HepG2 (cell line): ENCODE data around the gene PCDHGB1. TPM values are rescaled to one million over a fixed set of nuclear protein-coding genes. Genes with fewer than 3 reads are reported as not detected.
A peak's percentile ranks its signal among the peaks of the same experiment; 100 is the strongest.

Experiments
- BORCS8-MEF2B ChIP-seq: sonication (generic); formaldehyde crosslinking; IDR thresholded peaks from 2 replicates; pipeline ENCODE4 v1.8.0; 2022; ENCODE audit warnings: mild to moderate bottlenecking, missing genetic modification reagents
- ELF3 ChIP-seq: IDR thresholded peaks from 2 replicates; pipeline ENCODE4 v1.6.1; 2016; ENCODE audit warnings: missing genetic modification reagents, missing compliant biosample characterization
- EZH2 ChIP-seq: conservative IDR thresholded peaks from 2 replicates; pipeline ENCODE4 v1.6.1; 2012; ENCODE audit warnings: mild to moderate bottlenecking, low read depth, low read length, moderate library complexity
- IKZF1 ChIP-seq: fragments of 450-650 bp; IDR thresholded peaks from 2 replicates; pipeline ENCODE4 v1.7.1; 2016
- MAFG ChIP-seq: sonication (generic); formaldehyde crosslinking; IDR thresholded peaks from 2 replicates; pipeline ENCODE4 v1.5.1; 2020; ENCODE audit warnings: mild to moderate bottlenecking, missing genetic modification reagents
- MEF2D ChIP-seq: sonication (generic); formaldehyde crosslinking; IDR thresholded peaks from 2 replicates; pipeline ENCODE4 v1.5.1; 2020; ENCODE audit warnings: mild to moderate bottlenecking, missing genetic modification reagents
- NBN ChIP-seq: fragments of 450-650 bp; conservative IDR thresholded peaks from 2 replicates; pipeline ENCODE4 v1.6.1; 2017
- NR2F1 ChIP-seq, 2 experiments: fragments of 450-650 bp in 1 of 2; formaldehyde crosslinking in 1 of 2; IDR thresholded peaks; 2 replicates each; pipeline versions ENCODE4 v1.5.0 to v1.6.1; 2016 to 2020; ENCODE audit warnings: mild to moderate bottlenecking in 1 of 2, missing compliant biosample characterization in 1 of 2, missing genetic modification reagents in 1 of 2, moderate library complexity in 1 of 2
- RFXANK ChIP-seq: IDR thresholded peaks from 2 replicates; pipeline ENCODE4 v1.6.1; 2016
- ZEB1 ChIP-seq: IDR thresholded peaks from 2 replicates; pipeline ENCODE4 v1.6.1; 2012; ENCODE audit warnings: mild to moderate bottlenecking, low read depth, inconsistent platforms; ENCODE audit not compliant: insufficient replicate concordance
- ZNF431 ChIP-seq: sonication (generic); formaldehyde crosslinking; IDR thresholded peaks from 2 replicates; pipeline ENCODE4 v1.9.0; 2022; ENCODE audit warnings: missing genetic modification reagents, low read depth, mild to moderate bottlenecking, borderline replicate concordance
- ZNF616 ChIP-seq: sonication (generic); formaldehyde crosslinking; IDR thresholded peaks from 2 replicates; pipeline ENCODE4 v1.5.0; 2020; ENCODE audit warnings: low read depth, mild to moderate bottlenecking, missing genetic modification reagents
- ZNF713 ChIP-seq: sonication (generic); formaldehyde crosslinking; IDR thresholded peaks from 2 replicates; pipeline ENCODE4 v1.4.0; 2020; ENCODE audit warnings: mild to moderate bottlenecking, missing genetic modification reagents
- ZNF766 ChIP-seq: sonication (generic); formaldehyde crosslinking; IDR thresholded peaks from 2 replicates; pipeline ENCODE4 v1.5.0; 2020; ENCODE audit warnings: missing genetic modification reagents, borderline replicate concordance
- ZSCAN29 ChIP-seq: sonication (generic); formaldehyde crosslinking; conservative IDR thresholded peaks from 2 replicates; pipeline ENCODE4 v1.4.0; 2020; ENCODE audit warnings: mild to moderate bottlenecking, missing genetic modification reagents
- polyA plus RNA-seq, 8 experiments: library from polyadenylated mRNA; depleted of rRNA in 3 of 8; stranded (reverse) in 7 of 8; unstranded in 1 of 8; fragments of >200 nt; fragmentation: Illumina TruSeq in 4 of 8; extraction: Trizol in 4 of 8; gene quantifications; 2 replicates each; pipeline versions ENCODE4 v1.2.1 to v1.2.3, GENCODE V29; 2011 to 2016; ENCODE audit warnings: low read depth in 4 of 8, missing spikeins in 1 of 8, mixed read lengths in 1 of 8; ENCODE audit not compliant: insufficient read depth in 1 of 8
- total RNA-seq, 5 experiments: library from RNA; depleted of rRNA; stranded (reverse); fragments of >200 nt; fragmentation: Illumina TruSeq; extraction: Trizol; gene quantifications; 2 replicates each; pipeline ENCODE4 v1.2.3, GENCODE V29; 2016; ENCODE audit warnings: low read depth in 1 of 5
- TF ChIP-seq, protein P1 (sequence below): IDR thresholded peaks from 2 replicates; pipeline ENCODE4 v1.6.1; 2016; ENCODE audit warnings: missing compliant biosample characterization, missing genetic modification reagents, borderline replicate concordance
- TF ChIP-seq, protein P2 (sequence below): sonication (generic); formaldehyde crosslinking; IDR thresholded peaks from 2 replicates; pipeline ENCODE4 v1.8.1; 2023; ENCODE audit warnings: missing genetic modification reagents, inconsistent platforms, borderline replicate concordance
- TF ChIP-seq, protein P3 (sequence below): sonication (generic); formaldehyde crosslinking; IDR thresholded peaks from 2 replicates; pipeline ENCODE4 v1.5.1; 2020; ENCODE audit warnings: mild to moderate bottlenecking, missing genetic modification reagents
- TF ChIP-seq, protein P4 (sequence below): sonication (generic); formaldehyde crosslinking; IDR thresholded peaks from 2 replicates; pipeline ENCODE4 v1.4.0; 2020; ENCODE audit warnings: missing genetic modification reagents
- TF ChIP-seq, protein P5 (sequence below): sonication (generic); formaldehyde crosslinking; IDR thresholded peaks from 2 replicates; pipeline ENCODE4 v1.5.0; 2020; ENCODE audit warnings: missing genetic modification reagents
- TF ChIP-seq, protein P6 (sequence below): IDR thresholded peaks from 2 replicates; pipeline ENCODE4 v1.6.1; 2016; ENCODE audit warnings: missing compliant biosample characterization, missing genetic modification reagents, borderline replicate concordance

The PCDHGB1 gene
- total and polyA plus RNA-seq, 2 of the 13 experiments (the other 11 are each of a cell fraction or from before 2014, with no cell fraction given): 1.0 to 2.6 TPM

DNA sequence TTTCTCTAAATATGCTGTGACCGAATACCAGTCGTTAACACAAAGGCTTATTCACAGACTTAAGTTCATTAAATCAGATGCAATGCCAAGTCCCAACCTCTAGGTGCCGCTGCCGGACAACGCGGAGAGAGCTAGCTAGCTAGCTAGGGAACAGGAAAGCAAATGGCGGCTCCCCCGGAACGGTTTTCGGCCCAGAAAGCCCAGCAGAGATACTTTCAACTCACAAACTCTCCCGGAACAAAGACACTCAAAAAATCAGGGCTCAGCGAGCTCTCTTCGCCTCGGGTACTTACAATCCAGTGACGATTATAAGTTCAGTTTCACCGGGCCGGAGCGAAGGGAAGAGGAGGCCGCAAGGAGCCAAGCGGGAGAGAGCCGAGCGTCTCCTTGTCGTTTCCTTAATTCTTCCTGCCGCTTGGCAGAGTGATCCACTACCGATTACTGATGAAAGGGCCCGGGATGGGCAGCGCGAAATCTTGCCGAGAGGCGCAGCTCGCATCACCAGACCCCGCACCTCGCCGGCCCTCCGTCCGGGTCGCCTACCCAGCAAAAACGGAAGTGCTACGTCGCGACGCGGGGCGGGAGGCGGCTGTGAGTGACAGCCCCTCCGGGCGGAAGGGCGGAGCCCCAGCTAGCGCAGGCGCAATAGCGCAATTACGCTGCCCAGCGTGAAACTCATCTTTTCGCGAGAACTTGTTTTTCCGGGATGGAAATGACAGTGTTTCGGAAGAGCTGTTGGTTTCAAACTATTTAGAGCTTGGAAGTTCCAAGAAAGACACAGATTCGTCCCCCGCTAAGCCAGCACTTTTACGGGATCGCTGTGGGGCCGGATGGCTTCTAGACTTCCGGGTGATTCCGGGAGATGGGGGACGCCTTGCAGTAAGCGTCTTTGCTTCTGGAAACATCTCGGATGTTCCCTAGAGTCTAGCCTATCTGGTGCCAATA, 29.4 kb upstream of the PCDHGB1 start, which contains the start of gene TAF7 (continued):
- TF ChIP-seq, protein P1, sequence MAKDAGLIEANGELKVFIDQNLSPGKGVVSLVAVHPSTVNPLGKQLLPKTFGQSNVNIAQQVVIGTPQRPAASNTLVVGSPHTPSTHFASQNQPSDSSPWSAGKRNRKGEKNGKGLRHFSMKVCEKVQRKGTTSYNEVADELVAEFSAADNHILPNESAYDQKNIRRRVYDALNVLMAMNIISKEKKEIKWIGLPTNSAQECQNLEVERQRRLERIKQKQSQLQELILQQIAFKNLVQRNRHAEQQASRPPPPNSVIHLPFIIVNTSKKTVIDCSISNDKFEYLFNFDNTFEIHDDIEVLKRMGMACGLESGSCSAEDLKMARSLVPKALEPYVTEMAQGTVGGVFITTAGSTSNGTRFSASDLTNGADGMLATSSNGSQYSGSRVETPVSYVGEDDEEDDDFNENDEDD: peak; percentile 67; the same call in 1 of the 2 replicates
- no peak for TF ChIP-seq MAFG (CRISPR knock-in tag)
- TF ChIP-seq, protein P2, sequence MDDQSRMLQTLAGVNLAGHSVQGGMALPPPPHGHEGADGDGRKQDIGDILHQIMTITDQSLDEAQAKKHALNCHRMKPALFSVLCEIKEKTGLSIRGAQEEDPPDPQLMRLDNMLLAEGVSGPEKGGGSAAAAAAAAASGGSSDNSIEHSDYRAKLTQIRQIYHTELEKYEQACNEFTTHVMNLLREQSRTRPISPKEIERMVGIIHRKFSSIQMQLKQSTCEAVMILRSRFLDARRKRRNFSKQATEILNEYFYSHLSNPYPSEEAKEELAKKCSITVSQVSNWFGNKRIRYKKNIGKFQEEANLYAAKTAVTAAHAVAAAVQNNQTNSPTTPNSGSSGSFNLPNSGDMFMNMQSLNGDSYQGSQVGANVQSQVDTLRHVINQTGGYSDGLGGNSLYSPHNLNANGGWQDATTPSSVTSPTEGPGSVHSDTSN (CRISPR knock-in tag): peak; percentile 88; the same call in 1 of the 2 replicates
- no peak for TF ChIP-seq ZEB1
- TF ChIP-seq ELF3 (CRISPR knock-in tag): no peak; the same call in none of the 2 replicates
- TF ChIP-seq ZNF431 (CRISPR knock-in tag): 0 out of 2 replicates have a peak, but pooled peaks have one; percentile 11
- no peak for TF ChIP-seq EZH2
- TF ChIP-seq, protein P3, sequence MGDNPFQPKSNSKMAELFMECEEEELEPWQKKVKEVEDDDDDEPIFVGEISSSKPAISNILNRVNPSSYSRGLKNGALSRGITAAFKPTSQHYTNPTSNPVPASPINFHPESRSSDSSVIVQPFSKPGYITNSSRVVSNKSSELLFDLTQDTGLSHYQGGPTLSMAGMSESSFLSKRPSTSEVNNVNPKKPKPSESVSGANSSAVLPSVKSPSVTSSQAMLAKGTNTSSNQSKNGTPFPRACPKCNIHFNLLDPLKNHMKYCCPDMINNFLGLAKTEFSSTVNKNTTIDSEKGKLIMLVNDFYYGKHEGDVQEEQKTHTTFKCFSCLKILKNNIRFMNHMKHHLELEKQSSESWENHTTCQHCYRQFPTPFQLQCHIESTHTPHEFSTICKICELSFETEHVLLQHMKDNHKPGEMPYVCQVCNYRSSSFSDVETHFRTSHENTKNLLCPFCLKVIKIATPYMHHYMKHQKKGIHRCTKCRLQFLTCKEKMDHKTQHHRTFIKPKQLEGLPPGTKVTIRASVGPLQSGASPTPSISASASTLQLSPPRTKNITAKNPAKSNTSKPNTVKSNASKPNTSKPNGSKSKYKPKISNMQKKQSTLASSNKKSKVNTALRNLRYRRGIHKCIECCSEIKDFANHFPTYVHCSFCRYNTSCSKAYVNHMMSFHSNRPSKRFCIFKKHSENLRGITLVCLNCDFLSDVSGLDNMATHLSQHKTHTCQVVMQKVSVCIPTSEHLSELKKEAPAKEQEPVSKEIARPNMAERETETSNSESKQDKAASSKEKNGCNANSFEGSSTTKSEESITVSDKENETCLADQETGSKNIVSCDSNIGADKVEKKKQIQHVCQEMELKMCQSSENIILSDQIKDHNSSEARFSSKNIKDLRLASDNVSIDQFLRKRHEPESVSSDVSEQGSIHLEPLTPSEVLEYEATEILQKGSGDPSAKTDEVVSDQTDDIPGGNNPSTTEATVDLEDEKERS (CRISPR knock-in tag): peak; percentile 98
- TF ChIP-seq, protein P4, sequence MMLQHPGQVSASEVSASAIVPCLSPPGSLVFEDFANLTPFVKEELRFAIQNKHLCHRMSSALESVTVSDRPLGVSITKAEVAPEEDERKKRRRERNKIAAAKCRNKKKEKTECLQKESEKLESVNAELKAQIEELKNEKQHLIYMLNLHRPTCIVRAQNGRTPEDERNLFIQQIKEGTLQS (CRISPR knock-in tag): no peak
- TF ChIP-seq MEF2D: peak; percentile 43; the same call in 1 of the 2 replicates
- no peak for TF ChIP-seq RFXANK
- TF ChIP-seq NR2F1 (CRISPR knock-in tag; IDR thresholded peaks at IDR 0.05): no peak
- TF ChIP-seq BORCS8-MEF2B: peak; percentile 88
- TF ChIP-seq, protein P5, sequence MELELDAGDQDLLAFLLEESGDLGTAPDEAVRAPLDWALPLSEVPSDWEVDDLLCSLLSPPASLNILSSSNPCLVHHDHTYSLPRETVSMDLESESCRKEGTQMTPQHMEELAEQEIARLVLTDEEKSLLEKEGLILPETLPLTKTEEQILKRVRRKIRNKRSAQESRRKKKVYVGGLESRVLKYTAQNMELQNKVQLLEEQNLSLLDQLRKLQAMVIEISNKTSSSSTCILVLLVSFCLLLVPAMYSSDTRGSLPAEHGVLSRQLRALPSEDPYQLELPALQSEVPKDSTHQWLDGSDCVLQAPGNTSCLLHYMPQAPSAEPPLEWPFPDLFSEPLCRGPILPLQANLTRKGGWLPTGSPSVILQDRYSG: no peak
- no peak for TF ChIP-seq NBN
- TF ChIP-seq ZNF766: no peak; the same call in 1 of the 2 replicates
- TF ChIP-seq, protein P6, sequence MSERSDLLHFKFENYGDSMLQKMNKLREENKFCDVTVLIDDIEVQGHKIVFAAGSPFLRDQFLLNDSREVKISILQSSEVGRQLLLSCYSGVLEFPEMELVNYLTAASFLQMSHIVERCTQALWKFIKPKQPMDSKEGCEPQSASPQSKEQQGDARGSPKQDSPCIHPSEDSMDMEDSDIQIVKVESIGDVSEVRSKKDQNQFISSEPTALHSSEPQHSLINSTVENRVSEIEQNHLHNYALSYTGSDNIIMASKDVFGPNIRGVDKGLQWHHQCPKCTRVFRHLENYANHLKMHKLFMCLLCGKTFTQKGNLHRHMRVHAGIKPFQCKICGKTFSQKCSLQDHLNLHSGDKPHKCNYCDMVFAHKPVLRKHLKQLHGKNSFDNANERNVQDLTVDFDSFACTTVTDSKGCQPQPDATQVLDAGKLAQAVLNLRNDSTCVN (CRISPR knock-in tag): peak; percentile 51; the same call in 1 of the 2 replicates
- TF ChIP-seq ZNF616: peak; percentile 76; the same call in 1 of the 2 replicates
- TF ChIP-seq ZSCAN29 (CRISPR knock-in tag): no peak
- TF ChIP-seq IKZF1: no peak
- TF ChIP-seq ZNF713 (CRISPR knock-in tag): peak; percentile 97; the same call in 1 of the 2 replicates
